Measurements from ENCODE around the gene PDS5B.

Gene PDS5B

DNA sequence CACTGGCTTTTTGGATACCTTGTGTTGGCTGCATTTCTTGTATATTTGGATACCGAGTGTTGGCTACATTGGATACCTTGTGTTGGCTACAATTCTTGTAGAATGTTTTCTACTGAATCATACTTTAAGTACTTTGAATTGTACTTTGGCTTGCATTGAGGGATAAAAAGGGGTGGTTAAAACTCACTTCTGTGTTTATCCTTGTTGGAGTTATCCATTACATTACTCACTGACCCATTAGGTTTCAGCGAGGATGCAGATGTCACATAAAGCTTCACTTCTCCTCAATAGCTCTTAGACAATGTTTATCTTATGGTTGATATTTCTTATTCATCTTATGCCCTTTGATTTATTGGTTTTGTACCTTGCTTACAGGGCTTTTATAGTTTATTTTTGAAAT lies 43.1 kb downstream of the PDS5B start:
- TF ChIP-seq, protein P1, sequence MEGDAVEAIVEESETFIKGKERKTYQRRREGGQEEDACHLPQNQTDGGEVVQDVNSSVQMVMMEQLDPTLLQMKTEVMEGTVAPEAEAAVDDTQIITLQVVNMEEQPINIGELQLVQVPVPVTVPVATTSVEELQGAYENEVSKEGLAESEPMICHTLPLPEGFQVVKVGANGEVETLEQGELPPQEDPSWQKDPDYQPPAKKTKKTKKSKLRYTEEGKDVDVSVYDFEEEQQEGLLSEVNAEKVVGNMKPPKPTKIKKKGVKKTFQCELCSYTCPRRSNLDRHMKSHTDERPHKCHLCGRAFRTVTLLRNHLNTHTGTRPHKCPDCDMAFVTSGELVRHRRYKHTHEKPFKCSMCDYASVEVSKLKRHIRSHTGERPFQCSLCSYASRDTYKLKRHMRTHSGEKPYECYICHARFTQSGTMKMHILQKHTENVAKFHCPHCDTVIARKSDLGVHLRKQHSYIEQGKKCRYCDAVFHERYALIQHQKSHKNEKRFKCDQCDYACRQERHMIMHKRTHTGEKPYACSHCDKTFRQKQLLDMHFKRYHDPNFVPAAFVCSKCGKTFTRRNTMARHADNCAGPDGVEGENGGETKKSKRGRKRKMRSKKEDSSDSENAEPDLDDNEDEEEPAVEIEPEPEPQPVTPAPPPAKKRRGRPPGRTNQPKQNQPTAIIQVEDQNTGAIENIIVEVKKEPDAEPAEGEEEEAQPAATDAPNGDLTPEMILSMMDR (IDR thresholded peaks at IDR 0.05; ENCODE audit: control insufficient read depth, insufficient read depth, low read depth, low read length, missing control alignments): no peak
- no peak for DNase-seq (ENCODE audit: low read depth)
- H3K4me3 ChIP-seq (ENCODE audit: control insufficient read depth, low read depth, low read length): no peak overlapping the region

DNA sequence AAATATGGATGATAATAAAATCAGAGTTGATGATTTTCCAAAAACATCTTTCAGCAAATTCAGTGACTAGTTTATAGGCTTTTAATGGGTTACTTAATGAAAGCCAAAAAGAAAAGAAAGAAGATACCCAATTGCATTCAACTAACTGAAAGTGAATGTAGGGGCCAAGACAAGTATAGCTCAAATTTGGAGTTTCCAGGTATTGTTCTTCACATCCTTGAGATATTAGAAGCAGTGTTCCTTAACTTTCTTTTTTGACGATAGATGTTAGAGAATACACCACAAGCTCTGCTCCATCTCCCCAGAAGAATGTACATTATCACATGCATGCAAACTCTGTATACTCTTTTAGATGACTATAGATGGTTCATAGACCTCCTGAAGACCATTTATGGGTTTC lies 43.6 kb downstream of the PDS5B start:
- TF ChIP-seq, protein P1 (IDR thresholded peaks at IDR 0.05; ENCODE audit: control insufficient read depth, insufficient read depth, low read depth, low read length, missing control alignments): no peak
- no peak for DNase-seq (ENCODE audit: low read depth)
- H3K4me3 ChIP-seq (ENCODE audit: control insufficient read depth, low read depth, low read length): no peak overlapping the region

DNA sequence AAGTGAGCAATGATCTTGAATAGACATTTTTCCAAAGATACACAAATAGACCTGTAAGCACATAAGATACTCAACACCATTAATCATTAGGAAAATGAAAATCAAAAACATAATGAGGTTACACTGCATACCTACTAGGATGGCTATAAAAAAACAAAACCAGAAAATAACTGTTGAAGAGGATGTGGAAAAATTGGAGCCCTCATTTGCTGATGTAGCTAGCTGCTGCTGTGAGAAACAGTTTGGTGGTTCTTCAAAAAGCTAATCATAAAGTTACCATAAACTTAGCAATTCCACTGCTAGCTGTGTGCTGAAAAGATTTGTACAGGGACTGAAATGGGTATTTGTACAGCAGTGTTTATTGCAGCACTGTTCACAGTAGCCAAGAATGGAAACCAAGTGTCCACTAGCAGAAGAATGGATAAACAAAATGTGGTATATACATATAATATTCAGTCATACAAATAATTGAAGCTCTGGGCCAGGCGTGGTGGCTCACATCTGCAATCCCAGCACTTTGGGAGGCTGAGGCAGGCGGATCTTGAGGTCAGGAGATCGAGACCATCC lies 46.2 kb downstream of the PDS5B start:
- no peak overlapping the region for H3K4me3 ChIP-seq (ENCODE audit: control insufficient read depth, low read depth, low read length)
- TF ChIP-seq, protein P1 (IDR thresholded peaks at IDR 0.05; ENCODE audit: control insufficient read depth, insufficient read depth, low read depth, low read length, missing control alignments): no peak
- no peak for DNase-seq (ENCODE audit: low read depth)

DNA sequence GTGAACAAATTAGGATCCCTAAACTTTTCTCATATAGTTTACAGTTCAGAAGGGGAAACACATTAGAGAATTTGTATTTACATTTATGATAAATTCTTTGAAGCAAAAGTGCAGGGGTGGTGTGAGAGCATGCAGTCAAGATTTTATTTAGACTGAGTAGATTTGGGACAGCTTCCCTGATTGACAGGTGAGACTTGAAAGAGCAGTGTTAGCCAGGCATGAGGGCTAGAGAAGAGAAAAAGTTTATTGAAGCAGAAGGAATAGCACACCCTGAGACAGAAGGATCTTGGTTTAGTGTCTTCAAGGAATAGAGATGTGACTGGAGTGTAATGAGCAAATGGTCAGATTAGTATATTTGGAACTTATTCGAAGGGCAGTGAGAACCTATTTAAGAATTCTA lies 50.5 kb downstream of the PDS5B start:
- no peak overlapping the region for H3K4me3 ChIP-seq (ENCODE audit: control insufficient read depth, low read depth, low read length)
- TF ChIP-seq, protein P1 (IDR thresholded peaks at IDR 0.05; ENCODE audit: control insufficient read depth, insufficient read depth, low read depth, low read length, missing control alignments): no peak
- DNase-seq (ENCODE audit: low read depth): no peak

DNA sequence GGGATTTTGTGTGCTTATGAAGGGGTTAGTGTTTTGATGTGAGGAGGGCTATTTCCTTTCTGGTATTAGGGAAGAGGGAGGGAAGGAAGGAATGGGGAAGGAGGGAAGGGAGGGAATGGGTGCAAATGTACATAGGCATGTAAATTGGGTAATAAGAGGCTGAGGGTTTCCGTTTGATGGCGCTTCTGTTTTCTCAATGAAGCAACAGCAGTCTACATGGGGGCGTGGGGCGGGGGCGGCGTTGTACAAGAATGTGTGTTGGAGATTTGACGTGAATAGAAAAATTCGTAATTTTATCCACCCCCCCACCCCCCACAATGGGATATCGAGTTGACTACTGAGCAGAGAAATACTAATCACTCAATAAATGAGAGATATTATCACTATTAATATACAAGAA lies 52.5 kb downstream of the PDS5B start:
- DNase-seq (ENCODE audit: low read depth): no peak
- H3K4me3 ChIP-seq (ENCODE audit: control insufficient read depth, low read depth, low read length): no peak overlapping the region
- TF ChIP-seq, protein P1 (IDR thresholded peaks at IDR 0.05; ENCODE audit: control insufficient read depth, insufficient read depth, low read depth, low read length, missing control alignments): no peak

DNA sequence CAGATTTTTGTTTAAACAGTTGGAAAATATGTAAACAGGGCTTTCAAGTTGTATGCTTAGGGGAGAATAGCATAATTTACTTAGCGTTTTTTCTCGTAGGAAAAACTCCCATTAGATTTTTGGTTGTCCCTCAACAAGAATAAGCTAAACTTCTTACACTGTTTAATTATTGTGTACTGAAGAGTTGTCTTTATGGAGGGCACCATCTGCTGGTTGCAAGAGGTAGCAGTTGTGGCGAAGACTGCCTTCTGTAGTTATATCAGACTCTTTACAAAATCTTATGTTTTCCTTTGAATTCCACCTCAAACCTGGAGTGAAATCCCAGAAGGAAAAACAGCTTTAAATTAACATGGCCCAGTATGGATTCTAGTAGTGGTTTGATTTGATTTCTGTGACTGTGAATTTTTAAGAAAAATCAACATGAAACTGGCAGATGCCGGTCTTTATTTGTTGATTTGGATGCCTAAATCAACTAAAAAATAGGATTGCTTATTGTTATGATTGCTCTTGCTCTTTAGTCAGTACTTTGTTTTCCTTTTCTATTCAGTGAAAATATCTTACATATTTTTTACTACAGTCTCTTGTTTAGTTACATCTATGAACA lies 53.4 kb downstream of the PDS5B start:
- DNase-seq (ENCODE audit: low read depth): peak; percentile 43

More for the DNA sequence above, 53.4 kb downstream of the PDS5B start:
- no peak overlapping the region for H3K4me3 ChIP-seq (ENCODE audit: control insufficient read depth, low read depth, low read length)
- TF ChIP-seq, protein P1 (IDR thresholded peaks at IDR 0.05; ENCODE audit: control insufficient read depth, insufficient read depth, low read depth, low read length, missing control alignments): peak; percentile 79
